ENCODE measurements around the gene MTCL3.

DNA sequence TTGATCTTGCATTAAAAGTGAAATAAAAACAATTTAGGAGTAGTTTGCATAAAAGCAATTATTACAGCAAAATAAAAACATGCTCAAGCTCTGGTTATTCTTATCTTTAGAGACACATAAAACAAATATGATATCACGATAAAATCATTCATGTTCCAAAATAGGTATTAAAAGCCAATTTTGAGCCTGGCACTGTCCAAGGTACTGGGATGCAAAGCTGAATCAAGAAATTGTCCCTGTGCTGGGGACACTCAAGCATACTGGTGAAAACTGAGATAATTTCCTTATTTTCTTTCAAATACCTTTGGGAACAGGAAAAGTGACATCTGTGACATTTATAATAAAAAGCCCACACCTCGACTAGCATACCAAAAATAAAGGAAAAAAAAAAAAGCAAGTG is 931 bp upstream of the MTCL3 start:
- TF ChIP-seq EZH2 (IDR thresholded peaks at IDR 0.05; ENCODE audit: borderline replicate concordance) = no peak
- TF ChIP-seq, protein P1, sequence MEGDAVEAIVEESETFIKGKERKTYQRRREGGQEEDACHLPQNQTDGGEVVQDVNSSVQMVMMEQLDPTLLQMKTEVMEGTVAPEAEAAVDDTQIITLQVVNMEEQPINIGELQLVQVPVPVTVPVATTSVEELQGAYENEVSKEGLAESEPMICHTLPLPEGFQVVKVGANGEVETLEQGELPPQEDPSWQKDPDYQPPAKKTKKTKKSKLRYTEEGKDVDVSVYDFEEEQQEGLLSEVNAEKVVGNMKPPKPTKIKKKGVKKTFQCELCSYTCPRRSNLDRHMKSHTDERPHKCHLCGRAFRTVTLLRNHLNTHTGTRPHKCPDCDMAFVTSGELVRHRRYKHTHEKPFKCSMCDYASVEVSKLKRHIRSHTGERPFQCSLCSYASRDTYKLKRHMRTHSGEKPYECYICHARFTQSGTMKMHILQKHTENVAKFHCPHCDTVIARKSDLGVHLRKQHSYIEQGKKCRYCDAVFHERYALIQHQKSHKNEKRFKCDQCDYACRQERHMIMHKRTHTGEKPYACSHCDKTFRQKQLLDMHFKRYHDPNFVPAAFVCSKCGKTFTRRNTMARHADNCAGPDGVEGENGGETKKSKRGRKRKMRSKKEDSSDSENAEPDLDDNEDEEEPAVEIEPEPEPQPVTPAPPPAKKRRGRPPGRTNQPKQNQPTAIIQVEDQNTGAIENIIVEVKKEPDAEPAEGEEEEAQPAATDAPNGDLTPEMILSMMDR (IDR thresholded peaks at IDR 0.05; ENCODE audit: poor library complexity) = no peak

Data from hepatocyte (in vitro differentiated cells).